Loucy (cell line): ENCODE measurements around the gene NALCN.

Experiments
- EZH2phosphoT487 ChIP-seq: fragments of 200-600 bp; IDR thresholded peaks from 2 replicates; pipeline ENCODE4 v1.6.1; 2018; ENCODE audit warnings: antibody characterized with exemption, mild to moderate bottlenecking, moderate library complexity, borderline replicate concordance
- TF ChIP-seq, protein P1 (sequence below): fragments of 200-600 bp; sonication (generic); conservative IDR thresholded peaks from 2 replicates; pipeline ENCODE4 v1.5.1; 2014; ENCODE audit warnings: mild to moderate bottlenecking, antibody characterized with exemption, low read length

DNA sequence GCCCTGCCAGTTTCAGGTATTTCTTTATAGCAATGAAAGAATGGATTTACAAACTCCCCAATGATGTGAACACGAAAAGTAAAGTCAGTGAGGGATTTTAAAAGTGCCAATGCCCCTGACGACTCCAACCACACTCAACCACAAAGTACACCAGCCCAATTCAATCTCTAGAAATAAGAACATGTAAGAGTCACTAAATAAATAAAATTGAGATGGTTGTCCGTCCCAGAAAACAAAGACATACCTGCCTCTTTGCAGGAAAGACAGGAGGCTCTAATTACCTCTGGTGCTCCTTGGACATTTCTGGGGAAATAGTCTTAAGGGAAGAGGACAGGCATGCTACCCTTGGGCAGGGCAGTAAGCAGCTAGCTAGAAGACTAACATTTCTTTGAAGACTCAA is 55.8 kb downstream of the NALCN start:
- TF ChIP-seq, protein P1, sequence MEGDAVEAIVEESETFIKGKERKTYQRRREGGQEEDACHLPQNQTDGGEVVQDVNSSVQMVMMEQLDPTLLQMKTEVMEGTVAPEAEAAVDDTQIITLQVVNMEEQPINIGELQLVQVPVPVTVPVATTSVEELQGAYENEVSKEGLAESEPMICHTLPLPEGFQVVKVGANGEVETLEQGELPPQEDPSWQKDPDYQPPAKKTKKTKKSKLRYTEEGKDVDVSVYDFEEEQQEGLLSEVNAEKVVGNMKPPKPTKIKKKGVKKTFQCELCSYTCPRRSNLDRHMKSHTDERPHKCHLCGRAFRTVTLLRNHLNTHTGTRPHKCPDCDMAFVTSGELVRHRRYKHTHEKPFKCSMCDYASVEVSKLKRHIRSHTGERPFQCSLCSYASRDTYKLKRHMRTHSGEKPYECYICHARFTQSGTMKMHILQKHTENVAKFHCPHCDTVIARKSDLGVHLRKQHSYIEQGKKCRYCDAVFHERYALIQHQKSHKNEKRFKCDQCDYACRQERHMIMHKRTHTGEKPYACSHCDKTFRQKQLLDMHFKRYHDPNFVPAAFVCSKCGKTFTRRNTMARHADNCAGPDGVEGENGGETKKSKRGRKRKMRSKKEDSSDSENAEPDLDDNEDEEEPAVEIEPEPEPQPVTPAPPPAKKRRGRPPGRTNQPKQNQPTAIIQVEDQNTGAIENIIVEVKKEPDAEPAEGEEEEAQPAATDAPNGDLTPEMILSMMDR: no peak
- no peak for TF ChIP-seq EZH2phosphoT487
